Measurements from ENCODE around the gene ARHGEF40.

Gene ARHGEF40

DNA sequence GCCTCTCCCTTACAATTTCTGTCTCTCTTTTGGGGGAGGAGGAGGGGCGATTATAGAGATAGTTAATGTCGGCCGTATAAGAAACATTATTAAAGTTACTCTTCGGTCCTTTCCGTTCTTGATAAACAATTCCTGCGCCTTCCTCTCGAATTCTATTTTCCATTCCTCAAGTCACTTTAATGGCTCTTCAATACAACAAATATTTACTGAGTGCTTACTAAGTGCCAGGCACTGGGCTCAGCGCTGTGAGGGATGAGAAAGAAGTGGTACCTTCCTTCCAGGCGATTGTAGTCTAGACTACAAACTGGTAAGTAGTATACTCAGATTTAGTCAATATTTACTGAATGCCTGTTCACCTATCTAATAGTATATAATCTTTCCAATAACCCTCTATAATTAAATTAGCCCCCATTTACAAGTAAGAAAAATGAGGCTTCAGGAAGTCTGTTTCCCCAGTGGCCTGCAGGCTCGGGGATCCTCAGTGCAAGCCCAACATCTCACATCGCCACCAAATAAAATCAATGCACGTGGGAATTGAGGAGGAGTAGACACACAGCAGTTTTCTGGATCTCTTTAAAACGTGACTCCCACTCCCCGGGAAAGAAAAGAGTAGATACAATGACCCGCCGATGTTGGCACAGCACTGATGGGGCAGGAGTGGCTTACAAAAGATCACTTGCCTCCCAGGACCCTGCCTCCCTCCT, 28.9 kb downstream of the ARHGEF40 start:
- no peak for DNase-seq

DNA sequence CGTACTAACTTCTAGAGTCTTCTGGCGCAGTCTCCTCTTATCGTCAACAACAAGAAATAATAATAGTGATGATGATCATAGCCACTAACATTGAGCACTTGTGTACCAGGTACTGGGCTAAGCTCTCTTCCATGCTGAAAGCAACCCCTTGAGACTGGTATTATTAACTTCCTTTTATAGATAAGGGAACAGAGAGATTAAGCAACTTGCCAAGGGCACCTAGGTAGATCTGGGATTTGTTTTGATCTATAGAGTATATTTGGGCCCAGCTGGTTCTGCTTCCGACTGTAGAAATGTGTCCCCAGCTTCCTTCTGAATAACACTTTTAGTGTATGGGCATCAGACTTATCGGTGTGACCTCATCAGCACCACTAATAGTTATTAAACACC, 29.5 kb downstream of the ARHGEF40 start:
- no peak for DNase-seq

- DNase-seq, result no peak
Observed at GRCh38 chr14:21100931-21101330, 30.8 kb downstream of the ARHGEF40 start, which contains the start of gene TMEM253. Gene TMEM253, plus strand, starts transcription at chr14:21101066. Its CDS starts 278 bp downstream, at chr14:21101344.

GRCh38 chr14:21101802-21102413, 31.8 kb downstream of the ARHGEF40 start:
- DNase-seq, result no peak

DNA sequence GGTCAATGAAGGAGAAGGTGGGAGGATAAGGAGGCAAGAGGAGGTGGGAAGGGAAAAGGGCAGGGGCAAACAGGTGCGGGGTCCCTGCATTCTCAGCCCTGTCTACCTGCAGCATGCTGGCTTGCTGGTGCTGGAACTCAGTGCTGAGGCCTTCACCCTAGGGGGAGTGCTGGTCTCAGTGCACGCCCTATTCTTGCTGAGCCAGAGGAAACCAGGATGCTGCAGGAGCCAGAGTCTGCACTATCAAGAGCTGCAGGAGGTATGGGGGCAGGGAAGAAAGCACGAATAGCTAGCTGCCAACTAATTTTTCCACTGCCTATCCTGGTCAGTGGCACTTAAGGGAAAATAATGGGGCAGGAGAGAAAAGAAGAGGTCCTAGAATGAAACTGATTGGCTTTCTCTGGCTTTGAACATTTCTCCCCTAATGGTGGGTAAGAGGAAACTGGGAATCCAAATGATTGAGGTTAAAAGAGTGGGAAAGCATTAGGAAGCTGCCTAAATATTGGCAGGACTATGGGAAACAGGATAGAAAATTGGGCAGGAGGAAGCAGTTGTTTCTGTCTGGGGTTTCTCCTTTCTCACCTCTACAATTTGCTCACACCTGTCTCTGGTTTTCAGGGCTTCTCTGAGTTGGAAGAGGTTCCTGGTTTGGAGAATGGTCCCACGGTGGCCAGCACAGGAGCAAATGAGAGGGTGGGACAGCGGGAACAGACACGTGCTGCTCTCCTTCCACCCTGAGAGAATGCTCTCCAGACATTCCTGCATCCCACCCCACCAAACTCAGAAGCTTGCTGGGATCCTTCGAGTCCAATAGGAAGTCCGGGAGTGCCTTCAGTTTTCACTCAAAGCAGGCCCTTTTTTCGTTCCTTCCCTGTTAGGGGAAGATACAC, 32.7 kb downstream of the ARHGEF40 start:
- DNase-seq, result no peak

- no peak for DNase-seq
Observed at GRCh38 chr14:21103411-21103709, 33.3 kb downstream of the ARHGEF40 start.

DNA sequence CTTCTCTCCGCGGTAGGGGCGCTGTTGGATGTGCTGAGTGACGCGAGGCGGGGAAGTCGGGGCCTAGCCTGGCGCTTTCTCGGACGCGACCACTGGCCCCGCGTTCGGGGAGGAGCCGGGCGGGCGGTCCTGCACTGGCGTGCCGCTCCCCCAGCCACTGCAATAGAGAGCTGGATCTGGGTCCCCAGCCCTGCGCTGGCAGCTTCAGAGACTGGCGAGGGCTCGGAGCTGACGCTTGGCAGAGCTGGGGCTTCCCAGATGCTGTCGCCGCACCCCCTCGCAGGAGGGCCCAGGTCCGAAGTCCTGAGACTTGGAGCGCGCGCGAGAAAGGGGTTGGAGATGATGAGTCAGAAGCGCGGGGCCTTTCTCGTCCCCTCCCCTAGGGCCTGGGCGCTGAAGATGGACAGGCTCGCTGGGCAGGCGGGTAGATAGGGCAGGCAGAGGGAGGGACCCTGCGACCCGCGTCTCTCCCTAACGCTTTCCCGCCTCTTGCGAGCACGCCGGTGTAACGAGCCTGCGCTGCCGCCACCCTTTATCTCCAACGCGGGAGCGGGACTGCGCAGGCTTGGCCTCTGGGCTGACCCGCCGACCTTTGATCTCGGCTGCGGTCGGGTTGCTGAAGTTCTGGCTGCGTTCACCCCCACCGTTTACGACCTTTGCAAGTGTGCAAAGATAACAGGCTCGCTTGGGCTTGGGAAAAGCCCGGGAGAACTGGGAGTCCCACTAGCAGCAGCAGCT, 33.8 kb downstream of the ARHGEF40 start:
- DNase-seq, result peak; percentile 97

DNA sequence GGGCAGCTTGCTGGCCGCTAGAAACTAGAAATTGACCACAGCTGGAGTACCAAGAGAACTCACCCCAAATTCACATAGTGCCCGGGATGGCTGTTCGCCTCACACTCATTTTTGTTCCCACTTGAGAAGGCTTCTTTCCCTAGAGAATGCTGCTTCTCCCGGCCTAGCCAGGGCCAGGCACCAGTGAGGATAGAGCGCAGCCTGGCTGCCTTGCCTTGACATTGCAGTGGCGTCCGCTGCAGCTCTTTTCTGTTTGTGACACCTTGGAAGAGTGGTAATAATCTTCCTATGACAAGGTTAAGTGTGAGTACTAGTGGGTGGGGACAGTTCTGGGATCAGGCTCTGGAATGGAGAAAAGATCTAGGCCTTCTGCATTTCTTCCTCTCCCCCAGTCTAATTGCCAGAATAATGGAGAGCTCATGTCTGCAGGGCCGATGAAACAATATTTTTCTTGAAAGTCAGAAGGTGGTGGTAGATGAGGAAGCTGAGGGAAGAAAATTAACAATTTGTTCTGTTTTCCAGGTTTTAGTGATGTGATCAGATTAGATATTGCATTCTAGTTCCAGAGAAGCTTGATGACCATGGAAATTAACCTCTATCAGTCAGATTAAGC, 34.5 kb downstream of the ARHGEF40 start:
- DNase-seq, result peak; percentile 80

DNA sequence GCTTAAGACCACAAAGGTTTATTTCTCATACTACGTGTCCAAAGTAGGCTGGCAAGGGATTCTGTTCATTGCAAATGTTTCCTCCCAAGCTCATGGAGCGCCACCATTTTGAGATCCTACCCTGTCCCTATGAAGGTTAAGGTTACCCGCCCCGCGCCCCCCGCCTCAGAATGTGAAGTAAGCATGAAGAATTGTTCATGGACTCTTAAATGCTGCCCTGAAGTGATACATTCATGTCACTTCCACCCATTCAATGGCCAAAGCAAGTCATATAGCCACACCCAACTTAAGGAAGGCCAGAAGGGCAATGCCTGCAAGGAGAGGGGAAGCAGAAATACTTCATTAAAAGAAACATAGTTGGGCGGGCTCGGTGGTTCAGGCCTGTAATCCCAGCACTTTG, 35.0 kb downstream of the ARHGEF40 start:
- no peak for DNase-seq

- DNase-seq, result no peak
Observed at GRCh38 chr14:21106176-21106497, 36.0 kb downstream of the ARHGEF40 start.

- DNase-seq, result peak; percentile 87
Observed at GRCh38 chr14:21106498-21107282, 36.6 kb downstream of the ARHGEF40 start.

DNA sequence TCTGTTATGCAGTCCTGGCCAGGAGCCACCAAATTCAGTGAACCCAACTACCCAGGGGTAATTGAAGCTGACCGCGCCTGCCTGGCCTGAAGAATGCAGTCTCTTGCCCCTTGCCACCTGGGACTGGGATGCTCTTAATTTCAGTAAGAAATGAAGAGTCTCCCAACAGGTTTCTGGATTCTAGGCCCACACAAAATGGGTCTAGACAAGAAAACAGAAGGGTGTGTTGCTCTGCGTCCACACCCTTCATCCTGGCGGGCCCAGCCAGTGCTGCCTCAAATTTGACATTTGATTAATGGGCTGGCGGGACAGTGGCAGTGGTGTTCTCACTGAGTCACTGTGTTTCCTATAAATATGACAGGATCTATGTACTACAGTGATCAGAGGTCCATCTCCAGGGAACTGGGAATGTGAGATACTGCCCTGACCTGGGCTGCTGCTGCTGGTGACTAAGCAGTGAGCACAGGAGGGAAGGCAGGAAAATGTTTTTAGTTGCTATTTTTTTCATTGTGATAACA, 37.2 kb downstream of the ARHGEF40 start:
- DNase-seq, result no peak

DNA sequence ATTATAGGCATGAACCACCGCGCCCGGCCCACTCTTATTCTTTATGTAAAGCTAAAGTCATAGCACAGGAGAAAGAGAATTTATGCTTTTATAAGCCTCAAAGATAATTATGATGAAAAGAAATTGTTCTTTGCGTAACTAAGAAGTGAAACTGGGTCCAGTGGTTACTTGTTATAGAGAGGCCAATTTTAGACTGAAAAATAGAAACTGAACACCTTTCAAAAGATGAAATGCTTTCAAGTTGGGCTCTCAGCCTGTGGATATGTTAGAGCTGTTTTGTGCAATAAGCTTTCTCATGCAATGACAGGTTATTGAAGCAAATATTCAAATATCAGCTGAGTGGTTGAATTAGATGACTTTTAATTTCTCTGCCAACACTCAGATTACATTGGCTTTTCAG, 38.7 kb downstream of the ARHGEF40 start:
- DNase-seq, result no peak

DNA sequence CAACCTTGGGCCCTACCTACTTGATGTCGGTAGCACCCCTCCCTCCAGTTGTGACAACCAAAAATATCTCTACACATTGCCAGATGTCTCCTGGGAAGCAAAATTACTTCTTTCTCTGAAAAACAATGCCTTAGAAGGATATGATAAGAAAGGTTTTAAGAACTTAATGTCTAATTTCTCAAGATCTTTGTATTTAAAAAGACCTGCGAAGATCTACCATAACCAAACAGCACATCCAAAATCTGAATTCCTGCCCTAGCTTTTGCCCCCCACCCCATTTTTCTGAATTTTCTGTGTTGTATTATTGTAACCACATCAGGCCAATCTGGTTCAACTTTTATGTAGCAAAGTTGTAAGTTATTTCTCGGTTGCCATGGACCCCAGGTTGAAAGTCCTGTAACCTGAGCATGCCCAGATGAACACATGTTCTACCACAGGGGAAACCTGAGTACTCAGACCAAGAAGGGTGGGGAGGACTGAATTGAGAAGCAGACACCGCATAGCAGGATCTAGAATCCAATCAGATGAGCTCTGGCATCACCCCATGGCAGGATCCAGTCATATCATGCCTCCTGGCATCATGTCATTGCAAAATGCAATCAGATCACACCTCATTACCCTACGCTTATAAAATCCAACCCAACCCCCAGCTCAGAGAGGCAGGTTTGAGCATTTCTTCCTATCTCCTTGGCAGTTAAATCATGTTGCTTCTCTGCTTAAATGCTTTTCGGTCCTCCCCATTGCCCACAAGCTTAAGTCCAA, 39.5 kb downstream of the ARHGEF40 start:
- DNase-seq, result no peak

DNA sequence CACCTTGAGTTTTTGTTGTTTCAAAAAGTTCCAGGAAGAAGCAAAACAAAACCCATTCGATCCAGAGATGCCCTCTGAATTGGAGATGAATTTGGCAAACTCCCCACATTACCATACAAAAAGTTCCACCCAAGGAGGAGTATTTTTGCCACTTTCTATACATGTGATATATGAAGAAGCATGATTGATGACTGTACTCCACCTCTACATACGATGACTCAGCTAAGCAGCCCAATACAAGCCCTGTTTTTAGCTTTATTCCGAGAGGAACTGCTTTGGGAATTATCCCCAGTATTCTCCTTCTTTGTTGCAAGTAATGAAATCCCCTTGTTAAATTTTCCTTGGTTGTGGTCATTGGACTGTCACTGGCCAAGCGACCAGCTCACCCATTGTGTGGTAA, 42.2 kb downstream of the ARHGEF40 start:
- DNase-seq, result no peak

- DNase-seq, result no peak
Observed at GRCh38 chr14:21113369-21113768, 43.3 kb downstream of the ARHGEF40 start.

DNA sequence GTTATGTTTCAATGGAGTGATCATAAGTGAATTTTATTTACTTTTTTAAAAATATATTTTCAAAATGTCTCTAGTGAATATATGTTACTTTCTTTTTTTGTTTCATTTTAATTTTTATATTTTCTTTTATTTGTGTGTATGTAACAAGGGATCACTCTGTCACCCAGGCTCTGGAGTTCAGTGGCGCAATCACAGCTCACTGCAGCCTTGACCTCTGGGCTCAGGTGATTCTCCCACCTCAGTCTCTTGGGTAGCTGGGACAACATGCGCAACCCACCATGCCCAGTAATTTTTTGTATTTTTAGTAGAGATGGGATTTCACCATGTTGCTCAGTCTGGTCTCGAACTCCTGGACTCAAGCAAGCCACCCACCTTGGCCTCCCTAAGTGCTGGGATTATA, 48.8 kb downstream of the ARHGEF40 start:
- DNase-seq, result no peak

- DNase-seq, result no peak
Observed at GRCh38 chr14:21120686-21121085, 50.6 kb downstream of the ARHGEF40 start.

- DNase-seq, result no peak
Observed at GRCh38 chr14:21121122-21121521, 51.0 kb downstream of the ARHGEF40 start.

- DNase-seq, result no peak
Observed at GRCh38 chr14:21123429-21123828, 53.3 kb downstream of the ARHGEF40 start.

DNA sequence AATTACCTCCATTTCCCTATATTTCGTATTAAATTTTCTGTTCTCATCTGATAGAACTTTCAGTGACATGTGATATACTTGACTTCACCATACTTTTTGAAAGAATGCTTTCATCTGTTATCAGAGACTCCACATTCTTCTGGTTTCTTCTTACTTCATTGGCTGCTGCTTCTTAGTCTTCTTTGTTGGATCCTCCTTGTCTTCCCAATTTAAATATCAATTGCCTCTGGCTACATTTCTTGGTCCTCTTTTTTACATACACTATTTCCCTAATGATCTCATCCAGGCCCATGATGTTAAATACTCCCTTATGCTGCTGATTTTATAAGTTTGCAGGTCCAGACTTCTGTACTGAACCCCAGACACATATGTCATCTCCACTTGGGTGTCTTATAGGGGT, 63.8 kb downstream of the ARHGEF40 start:
- DNase-seq, result no peak
